Measurements from ENCODE around the gene SHANK3.
"Not testable (repeated sequence)": the region's sequence is repeated elsewhere in the genome, so short reads cannot be mapped to it uniquely, and the experiment has no call there.

Gene SHANK3

GRCh38 chr22:50653256-50653655 lies 19.4 kb upstream of the SHANK3 start:
- no peak for DNase-seq (ENCODE audit: low read depth in 1 of 2, low spot score in 1 of 2)

GRCh38 chr22:50654664-50655063 lies 18.0 kb upstream of the SHANK3 start:
- DNase-seq (ENCODE audit: low read depth in 1 of 2, low spot score in 1 of 2): not testable (repeated sequence)

- DNase-seq (ENCODE audit: low read depth in 1 of 2, low spot score in 1 of 2): no peak
Observed at GRCh38 chr22:50656122-50657070, 16.2 kb upstream of the SHANK3 start.

GRCh38 chr22:50657925-50658324 lies 14.7 kb upstream of the SHANK3 start:
- DNase-seq (ENCODE audit: low read depth in 1 of 2, low spot score in 1 of 2): no peak

- not testable (repeated sequence) for DNase-seq (ENCODE audit: low read depth in 1 of 2, low spot score in 1 of 2)
Observed at GRCh38 chr22:50659711-50660110, 12.9 kb upstream of the SHANK3 start.

GRCh38 chr22:50660306-50660705 lies 12.3 kb upstream of the SHANK3 start:
- DNase-seq (ENCODE audit: low read depth in 1 of 2, low spot score in 1 of 2): no peak

- no peak for DNase-seq (ENCODE audit: low read depth in 1 of 2, low spot score in 1 of 2)
Observed at GRCh38 chr22:50665212-50665611, 7.4 kb upstream of the SHANK3 start.

GRCh38 chr22:50665738-50666137 lies 6.9 kb upstream of the SHANK3 start:
- no peak for DNase-seq (ENCODE audit: low read depth in 1 of 2, low spot score in 1 of 2)

- DNase-seq (ENCODE audit: low read depth in 1 of 2, low spot score in 1 of 2): no peak
Observed at GRCh38 chr22:50670513-50670912, 2.1 kb upstream of the SHANK3 start.

GRCh38 chr22:50670914-50671538 lies 1.6 kb upstream of the SHANK3 start:
- no peak for DNase-seq (ENCODE audit: low read depth in 1 of 2, low spot score in 1 of 2)

- DNase-seq (ENCODE audit: low read depth in 1 of 2, low spot score in 1 of 2): no peak
Observed at GRCh38 chr22:50671641-50672040, 982 bp upstream of the SHANK3 start.

GRCh38 chr22:50672041-50672440 lies 582 bp upstream of the SHANK3 start:
- DNase-seq (ENCODE audit: low read depth in 1 of 2, low spot score in 1 of 2): no peak

GRCh38 chr22:50673231-50674129 lies 857 bp downstream of the SHANK3 start:
- DNase-seq (ENCODE audit: low read depth in 1 of 2, low spot score in 1 of 2): no peak

- DNase-seq (ENCODE audit: low read depth in 1 of 2, low spot score in 1 of 2): no peak
Observed at GRCh38 chr22:50674130-50674500, 1.5 kb downstream of the SHANK3 start.

GRCh38 chr22:50674606-50675552 lies 2.3 kb downstream of the SHANK3 start:
- DNase-seq (ENCODE audit: low read depth in 1 of 2, low spot score in 1 of 2): no peak

GRCh38 chr22:50675553-50676179 lies 3.0 kb downstream of the SHANK3 start:
- no peak for DNase-seq (ENCODE audit: low read depth in 1 of 2, low spot score in 1 of 2)

GRCh38 chr22:50676180-50676636 lies 3.6 kb downstream of the SHANK3 start:
- DNase-seq (ENCODE audit: low read depth in 1 of 2, low spot score in 1 of 2): no peak

GRCh38 chr22:50676661-50677492 lies 4.3 kb downstream of the SHANK3 start:
- no peak for DNase-seq (ENCODE audit: low read depth in 1 of 2, low spot score in 1 of 2)
